ENCODE results near the gene UPK3BL2. TPM values are rescaled to one million over a fixed set of nuclear protein-coding genes. Genes with fewer than 3 reads are reported as not detected.
A peak's percentile ranks its signal among the peaks of the same experiment; 100 is the strongest.
"Not testable (repeated sequence)": the region's sequence is repeated elsewhere in the genome, so short reads cannot be mapped to it uniquely, and the experiment has no call there.

The UPK3BL2 gene
- total RNA-seq, 1 donor from 2014 or later: 13.4 TPM

DNA sequence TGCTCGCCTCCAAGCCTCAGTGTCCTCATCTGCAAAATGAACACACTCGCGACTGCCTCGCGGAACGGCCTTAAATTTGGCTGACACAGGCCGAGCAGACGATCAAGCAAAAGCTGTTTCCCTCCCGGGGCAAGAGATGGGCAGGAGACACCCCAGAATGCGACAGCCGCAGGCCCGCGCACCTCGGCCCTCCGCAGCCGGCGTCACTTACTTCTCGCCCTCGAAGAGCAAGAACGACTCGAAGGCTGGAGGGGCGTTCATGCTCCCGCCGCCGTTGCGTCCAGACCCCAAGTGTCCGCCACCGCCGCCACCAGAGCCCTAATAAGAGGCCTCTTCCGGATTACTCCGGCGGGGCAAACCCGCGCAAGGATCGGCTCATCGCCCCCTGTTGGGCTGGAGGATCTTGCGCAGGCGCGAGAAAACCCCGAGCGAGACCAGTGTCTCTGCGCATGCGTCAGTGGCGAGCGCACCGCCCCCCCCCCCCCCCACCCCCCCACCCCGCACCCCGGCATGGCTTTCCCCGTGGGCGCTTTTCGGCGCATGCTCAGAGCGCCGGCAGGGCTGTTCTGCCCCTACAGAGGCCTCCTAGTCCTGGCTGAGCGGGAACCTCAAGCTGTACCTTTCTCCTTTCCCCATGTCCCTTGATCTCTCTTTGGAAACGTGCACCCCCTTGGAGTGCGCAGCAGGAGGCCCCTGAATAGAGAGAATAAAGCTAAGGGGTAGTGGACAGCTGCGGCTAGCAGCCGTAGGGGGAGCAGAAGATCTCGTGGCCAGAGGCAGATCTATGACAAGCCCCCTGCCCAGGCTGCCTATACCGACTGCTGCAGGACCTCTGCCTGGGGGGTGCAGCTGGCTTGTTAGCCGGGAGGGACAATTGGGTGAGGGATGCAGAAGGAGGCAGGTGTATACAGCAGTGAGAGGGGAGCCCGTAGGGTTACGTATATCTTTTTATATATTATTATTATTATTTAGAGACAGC lies 29.1 kb upstream of the UPK3BL2 start, which contains the start of gene POLR2J3:
Gene POLR2J3 (minus strand): TSS at position 323 of the 979 bp plus-strand sequence. CDS start 62 bp downstream, at position 261.
- H3K9me3 Mint-ChIP-seq (ENCODE audit: low read depth); H3K36me3 Mint-ChIP-seq (ENCODE audit: insufficient read depth); H3K27ac Mint-ChIP-seq; H3K27me3 Mint-ChIP-seq; H3K4me1 Mint-ChIP-seq (ENCODE audit: low read depth): not testable (repeated sequence)
- DNase-seq (ENCODE audit: low spot score, unreplicated experiment): peak; percentile 93
- H3K4me3 Mint-ChIP-seq (ENCODE audit: low read depth): peak within 1 kb of the TSS; percentile 68
- TF ChIP-seq, protein P1, sequence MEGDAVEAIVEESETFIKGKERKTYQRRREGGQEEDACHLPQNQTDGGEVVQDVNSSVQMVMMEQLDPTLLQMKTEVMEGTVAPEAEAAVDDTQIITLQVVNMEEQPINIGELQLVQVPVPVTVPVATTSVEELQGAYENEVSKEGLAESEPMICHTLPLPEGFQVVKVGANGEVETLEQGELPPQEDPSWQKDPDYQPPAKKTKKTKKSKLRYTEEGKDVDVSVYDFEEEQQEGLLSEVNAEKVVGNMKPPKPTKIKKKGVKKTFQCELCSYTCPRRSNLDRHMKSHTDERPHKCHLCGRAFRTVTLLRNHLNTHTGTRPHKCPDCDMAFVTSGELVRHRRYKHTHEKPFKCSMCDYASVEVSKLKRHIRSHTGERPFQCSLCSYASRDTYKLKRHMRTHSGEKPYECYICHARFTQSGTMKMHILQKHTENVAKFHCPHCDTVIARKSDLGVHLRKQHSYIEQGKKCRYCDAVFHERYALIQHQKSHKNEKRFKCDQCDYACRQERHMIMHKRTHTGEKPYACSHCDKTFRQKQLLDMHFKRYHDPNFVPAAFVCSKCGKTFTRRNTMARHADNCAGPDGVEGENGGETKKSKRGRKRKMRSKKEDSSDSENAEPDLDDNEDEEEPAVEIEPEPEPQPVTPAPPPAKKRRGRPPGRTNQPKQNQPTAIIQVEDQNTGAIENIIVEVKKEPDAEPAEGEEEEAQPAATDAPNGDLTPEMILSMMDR (IDR thresholded peaks at IDR 0.05; ENCODE audit: unreplicated experiment): peak; percentile 54

DNA sequence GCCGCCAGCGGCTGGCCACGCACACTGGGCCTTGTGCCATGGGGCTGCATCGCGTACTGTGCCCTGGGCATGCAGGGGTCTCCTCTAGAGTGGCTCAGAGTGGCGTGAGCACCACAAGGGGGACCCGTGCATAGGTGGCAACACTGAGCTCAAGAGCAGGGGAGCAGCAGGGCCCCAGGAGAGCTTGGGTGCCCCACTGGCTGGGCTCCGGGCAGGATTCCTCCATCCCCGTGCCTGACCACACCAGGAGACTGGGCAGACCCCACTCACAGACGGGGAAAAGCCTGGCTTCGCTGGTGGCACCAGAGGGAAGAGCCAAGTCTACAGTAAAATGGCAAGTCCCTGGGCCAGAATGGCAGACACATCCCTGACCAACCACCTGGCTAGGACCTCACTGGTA lies 25.1 kb upstream of the UPK3BL2 start:
- H3K27me3 Mint-ChIP-seq; H3K27ac Mint-ChIP-seq; H3K4me3 Mint-ChIP-seq (ENCODE audit: low read depth); H3K4me1 Mint-ChIP-seq (ENCODE audit: low read depth); H3K36me3 Mint-ChIP-seq (ENCODE audit: insufficient read depth); DNase-seq (ENCODE audit: low spot score, unreplicated experiment); H3K9me3 Mint-ChIP-seq (ENCODE audit: low read depth): not testable (repeated sequence)

DNA sequence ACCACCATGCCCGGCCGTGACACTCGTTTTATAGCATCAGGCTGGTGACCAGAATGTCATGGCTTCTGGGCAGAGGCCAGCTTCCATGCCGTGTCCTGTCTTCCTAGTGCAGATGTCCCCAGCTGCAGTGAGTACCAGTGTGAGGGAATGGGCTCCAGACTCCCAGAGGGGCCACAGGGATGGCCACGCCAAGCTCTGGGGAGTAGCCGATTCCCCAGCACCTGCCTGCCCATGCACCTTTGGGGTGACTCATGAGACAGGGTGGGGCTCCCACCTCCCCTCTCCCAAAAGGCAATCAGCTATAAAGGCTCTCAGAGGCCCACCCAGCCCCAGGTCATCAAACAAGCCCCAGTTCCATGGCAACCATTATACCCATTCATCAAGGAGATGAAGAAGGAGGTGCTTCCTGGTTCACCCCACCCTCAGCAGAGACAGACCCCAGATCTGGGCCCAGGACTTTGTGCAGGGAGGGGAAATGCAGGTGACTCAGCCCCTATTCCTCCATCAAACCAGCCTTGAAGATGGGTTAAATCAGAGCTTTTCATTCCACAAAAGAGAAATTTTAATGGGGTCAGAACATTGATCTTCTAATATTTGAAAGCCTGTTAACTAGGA lies 7.4 kb upstream of the UPK3BL2 start, which contains the start of gene SPDYE2:
Gene SPDYE2 (plus strand): TSS at position 419 of the 615 bp plus-strand sequence. CDS start 2,030 bp downstream, outside the sequence.
- not testable (repeated sequence) for H3K4me1 Mint-ChIP-seq (ENCODE audit: low read depth); H3K36me3 Mint-ChIP-seq (ENCODE audit: insufficient read depth); H3K4me3 Mint-ChIP-seq (ENCODE audit: low read depth); H3K27me3 Mint-ChIP-seq; DNase-seq (ENCODE audit: low spot score, unreplicated experiment); H3K9me3 Mint-ChIP-seq (ENCODE audit: low read depth); H3K27ac Mint-ChIP-seq

DNA sequence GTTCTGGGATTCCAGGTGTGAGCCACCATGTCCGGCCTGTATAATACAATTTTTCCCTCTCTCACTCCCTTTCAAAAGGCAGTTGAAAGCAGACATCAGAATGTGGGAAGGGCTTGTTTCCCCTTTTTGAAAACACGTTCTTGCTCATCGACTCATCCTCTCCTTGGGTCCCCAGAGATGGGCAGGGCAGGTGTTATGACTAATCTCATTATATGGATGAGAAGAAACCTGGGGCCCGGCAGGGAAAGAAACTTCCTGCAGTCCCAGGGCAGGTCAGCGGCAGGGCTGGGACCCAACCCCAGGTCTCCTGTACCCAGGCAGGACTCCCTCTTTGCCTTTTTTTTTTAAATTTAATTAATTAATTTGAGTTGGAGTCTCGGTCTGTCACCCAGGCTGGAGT lies 2.9 kb upstream of the UPK3BL2 start:
- H3K27me3 Mint-ChIP-seq; DNase-seq (ENCODE audit: low spot score, unreplicated experiment); H3K9me3 Mint-ChIP-seq (ENCODE audit: low read depth); H3K36me3 Mint-ChIP-seq (ENCODE audit: insufficient read depth); H3K4me3 Mint-ChIP-seq (ENCODE audit: low read depth); H3K27ac Mint-ChIP-seq; H3K4me1 Mint-ChIP-seq (ENCODE audit: low read depth): not testable (repeated sequence)

DNA sequence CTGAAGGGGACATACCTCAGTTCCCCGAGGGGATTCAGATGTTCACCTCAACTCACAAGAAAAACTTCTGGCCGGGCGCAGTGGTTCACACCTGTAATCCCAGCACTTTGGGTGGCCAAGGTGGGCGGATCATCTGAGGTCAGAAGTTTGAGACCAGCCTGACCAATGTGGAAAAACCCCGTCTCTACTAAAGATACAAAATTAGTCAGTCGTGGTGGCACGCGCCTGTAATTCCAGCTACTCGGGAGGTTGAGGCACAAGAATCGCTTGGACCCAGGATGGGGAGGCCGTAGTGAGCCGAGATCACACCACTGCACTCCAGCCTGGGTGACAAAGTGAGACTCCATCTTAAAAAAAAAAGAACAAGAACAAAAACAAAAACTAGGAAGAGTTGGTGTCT lies 1.8 kb upstream of the UPK3BL2 start:
- H3K27ac Mint-ChIP-seq; H3K4me3 Mint-ChIP-seq (ENCODE audit: low read depth); H3K9me3 Mint-ChIP-seq (ENCODE audit: low read depth); H3K27me3 Mint-ChIP-seq; DNase-seq (ENCODE audit: low spot score, unreplicated experiment); H3K4me1 Mint-ChIP-seq (ENCODE audit: low read depth); H3K36me3 Mint-ChIP-seq (ENCODE audit: insufficient read depth): not testable (repeated sequence)

DNA sequence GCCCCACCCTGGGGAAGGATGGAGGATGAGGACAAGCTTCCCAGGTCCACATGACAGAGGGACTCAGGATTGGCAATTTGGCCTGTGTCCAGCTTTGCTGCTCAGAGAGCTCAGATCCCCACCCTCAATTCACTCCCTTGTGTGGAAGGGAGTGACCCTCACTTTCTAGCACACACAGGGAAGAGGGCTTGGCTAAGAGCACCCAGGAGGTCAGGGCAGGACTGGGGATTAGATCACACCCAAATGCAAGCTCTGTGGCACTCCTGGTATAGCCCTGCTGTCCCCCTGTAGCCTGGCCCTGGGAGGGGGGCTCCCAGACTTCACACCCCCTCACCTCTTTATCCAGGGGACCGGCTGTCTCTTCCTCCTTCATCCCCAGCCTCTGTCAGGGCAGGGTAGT lies 876 bp upstream of the UPK3BL2 start:
- H3K27ac Mint-ChIP-seq; H3K27me3 Mint-ChIP-seq; H3K36me3 Mint-ChIP-seq (ENCODE audit: insufficient read depth); H3K4me1 Mint-ChIP-seq (ENCODE audit: low read depth); H3K9me3 Mint-ChIP-seq (ENCODE audit: low read depth); H3K4me3 Mint-ChIP-seq (ENCODE audit: low read depth); DNase-seq (ENCODE audit: low spot score, unreplicated experiment): not testable (repeated sequence)

DNA sequence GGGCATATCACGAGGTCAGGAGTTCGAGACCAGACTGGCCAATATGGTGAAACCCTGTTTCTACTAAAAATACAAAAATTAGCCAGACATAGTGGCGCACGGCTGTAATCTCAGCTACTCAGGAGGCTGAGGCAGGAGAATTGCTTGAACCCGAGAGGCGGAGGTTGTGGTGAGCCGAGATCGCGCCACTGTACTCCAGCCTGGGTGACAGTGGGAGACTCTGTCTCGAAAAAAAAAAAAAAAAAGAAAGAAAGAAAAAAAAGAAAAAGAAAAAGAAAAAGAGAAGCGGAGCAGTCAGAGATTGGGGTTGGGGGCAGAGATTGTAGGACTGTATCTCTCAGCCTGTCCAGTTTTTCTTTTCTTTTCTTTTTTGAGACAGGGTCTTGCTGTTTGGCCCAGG lies 725 bp downstream of the UPK3BL2 start:
- not testable (repeated sequence) for DNase-seq (ENCODE audit: low spot score, unreplicated experiment); H3K27ac Mint-ChIP-seq; H3K36me3 Mint-ChIP-seq (ENCODE audit: insufficient read depth); H3K9me3 Mint-ChIP-seq (ENCODE audit: low read depth); H3K4me1 Mint-ChIP-seq (ENCODE audit: low read depth); H3K4me3 Mint-ChIP-seq (ENCODE audit: low read depth); H3K27me3 Mint-ChIP-seq

DNA sequence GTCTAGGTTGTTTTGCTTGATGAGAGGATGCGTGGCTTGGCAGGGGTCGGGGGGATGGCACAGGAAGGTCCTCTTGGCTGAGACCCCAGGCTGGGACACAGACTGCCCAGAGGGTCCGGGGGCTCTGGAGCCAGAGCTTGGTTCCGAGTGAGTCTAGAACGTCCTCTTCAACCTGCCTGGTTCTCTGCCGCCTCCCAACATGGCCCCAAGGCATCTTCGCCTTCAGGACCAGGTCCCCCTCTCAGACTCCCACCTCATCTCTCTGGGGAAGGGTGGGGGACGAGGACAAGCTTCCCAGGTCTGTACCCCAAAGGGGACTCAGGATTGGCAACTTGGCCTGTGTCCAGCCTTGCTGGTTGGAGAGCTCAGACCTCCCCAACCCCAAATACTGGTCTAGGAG lies 1.4 kb downstream of the UPK3BL2 start:
- DNase-seq (ENCODE audit: low spot score, unreplicated experiment); H3K9me3 Mint-ChIP-seq (ENCODE audit: low read depth); H3K27ac Mint-ChIP-seq; H3K36me3 Mint-ChIP-seq (ENCODE audit: insufficient read depth); H3K4me3 Mint-ChIP-seq (ENCODE audit: low read depth); H3K27me3 Mint-ChIP-seq; H3K4me1 Mint-ChIP-seq (ENCODE audit: low read depth): not testable (repeated sequence)

DNA sequence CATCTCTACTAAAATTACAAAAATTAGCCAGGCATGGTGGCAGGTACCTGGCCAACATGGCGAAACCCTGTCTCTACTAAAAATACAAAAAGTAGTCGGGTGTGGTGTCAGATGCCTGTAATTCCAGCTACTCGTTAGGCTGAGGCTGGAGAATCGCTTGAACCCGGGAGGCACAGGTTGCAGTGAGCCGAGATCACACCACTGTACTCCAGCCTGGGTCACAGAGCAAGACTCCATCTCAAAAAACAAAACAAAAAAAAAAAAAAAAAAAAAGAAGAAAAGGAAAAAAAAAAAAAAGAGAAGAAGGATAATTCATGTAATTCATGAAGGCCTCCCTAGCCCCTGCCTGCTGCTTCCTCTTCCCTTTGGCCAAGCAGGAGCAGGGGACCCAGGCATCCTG lies 2.9 kb downstream of the UPK3BL2 start:
- not testable (repeated sequence) for H3K27ac Mint-ChIP-seq; DNase-seq (ENCODE audit: low spot score, unreplicated experiment); H3K36me3 Mint-ChIP-seq (ENCODE audit: insufficient read depth); H3K4me1 Mint-ChIP-seq (ENCODE audit: low read depth); H3K4me3 Mint-ChIP-seq (ENCODE audit: low read depth); H3K27me3 Mint-ChIP-seq; H3K9me3 Mint-ChIP-seq (ENCODE audit: low read depth)

DNA sequence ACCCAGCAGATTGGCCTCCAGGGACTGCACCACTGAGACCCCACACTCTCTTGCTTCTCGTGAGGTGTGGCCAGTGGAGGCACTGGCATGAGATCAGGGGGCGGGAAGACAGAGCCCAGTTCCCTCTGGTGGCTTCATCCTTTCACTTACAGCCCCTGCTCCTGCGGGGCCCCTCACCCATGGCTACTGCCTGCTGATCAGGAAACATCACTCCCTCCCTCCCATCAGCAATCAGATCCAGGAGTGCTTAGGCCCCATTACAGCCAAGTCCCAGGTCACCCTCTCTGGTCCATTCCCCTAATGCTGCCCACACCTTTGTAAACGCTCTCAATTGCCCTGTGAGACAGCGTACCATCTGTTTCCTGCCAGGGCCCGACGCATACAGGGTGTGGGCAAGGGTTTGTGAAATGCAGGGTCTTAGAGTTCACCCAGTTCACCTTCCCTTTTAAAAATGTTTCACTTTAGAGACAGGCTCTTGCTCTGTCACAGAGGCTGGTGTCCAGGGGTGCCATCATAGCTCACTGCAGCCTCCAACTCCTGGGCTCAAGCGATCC lies 8.4 kb downstream of the UPK3BL2 start:
- H3K27ac Mint-ChIP-seq; H3K27me3 Mint-ChIP-seq; H3K4me3 Mint-ChIP-seq (ENCODE audit: low read depth); H3K36me3 Mint-ChIP-seq (ENCODE audit: insufficient read depth); DNase-seq (ENCODE audit: low spot score, unreplicated experiment); H3K4me1 Mint-ChIP-seq (ENCODE audit: low read depth); H3K9me3 Mint-ChIP-seq (ENCODE audit: low read depth): not testable (repeated sequence)

DNA sequence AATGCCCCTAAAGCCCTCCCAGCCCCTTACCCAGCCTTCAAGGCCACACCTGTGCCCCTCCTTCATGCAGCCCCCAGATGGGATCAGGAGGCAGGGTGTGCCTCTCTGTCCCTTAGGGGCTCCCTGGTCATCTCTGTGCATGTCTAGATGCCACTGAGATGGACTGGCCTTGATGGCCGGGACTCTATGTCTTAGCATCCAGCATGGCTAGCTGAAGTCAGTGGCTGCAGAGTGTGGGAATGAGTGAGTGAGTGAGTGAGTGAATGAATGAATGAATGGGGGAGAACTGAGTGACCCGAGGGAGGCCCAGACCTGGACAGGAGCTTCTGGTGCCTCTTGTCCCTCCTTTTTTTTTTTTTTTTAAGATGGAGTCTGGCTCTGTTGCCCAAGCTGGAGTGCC lies 11.4 kb downstream of the UPK3BL2 start:
- not testable (repeated sequence) for H3K9me3 Mint-ChIP-seq (ENCODE audit: low read depth); H3K27me3 Mint-ChIP-seq; H3K27ac Mint-ChIP-seq

DNA sequence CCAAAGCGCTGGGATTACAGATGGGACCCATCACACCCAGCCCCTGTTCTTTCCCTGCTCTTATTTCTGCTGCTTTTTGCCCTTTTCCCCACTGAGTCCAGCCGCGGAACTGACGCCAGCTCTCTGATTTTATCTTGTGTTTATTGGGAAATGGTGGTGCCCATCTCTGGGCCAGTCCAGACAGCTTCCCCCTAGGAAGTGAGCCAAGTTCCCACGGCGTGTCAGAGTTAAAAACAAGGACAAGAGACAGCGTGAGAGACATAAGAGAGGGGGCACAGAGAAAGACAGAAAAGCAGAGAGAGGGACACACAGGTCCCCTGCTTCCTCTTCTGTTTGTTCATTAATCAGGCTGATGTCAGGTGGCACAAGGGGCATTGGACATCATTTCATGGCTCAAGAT lies 11.9 kb downstream of the UPK3BL2 start:
- not testable (repeated sequence) for H3K27me3 Mint-ChIP-seq; H3K4me3 Mint-ChIP-seq (ENCODE audit: low read depth); H3K27ac Mint-ChIP-seq; H3K4me1 Mint-ChIP-seq (ENCODE audit: low read depth); DNase-seq (ENCODE audit: low spot score, unreplicated experiment); H3K9me3 Mint-ChIP-seq (ENCODE audit: low read depth); H3K36me3 Mint-ChIP-seq (ENCODE audit: insufficient read depth)

More for the DNA sequence above, 11.4 kb downstream of the UPK3BL2 start:
- H3K4me3 Mint-ChIP-seq (ENCODE audit: low read depth); DNase-seq (ENCODE audit: low spot score, unreplicated experiment); H3K4me1 Mint-ChIP-seq (ENCODE audit: low read depth); H3K36me3 Mint-ChIP-seq (ENCODE audit: insufficient read depth): not testable (repeated sequence)
